Measurements from ENCODE around the gene BCL11A.

DNA sequence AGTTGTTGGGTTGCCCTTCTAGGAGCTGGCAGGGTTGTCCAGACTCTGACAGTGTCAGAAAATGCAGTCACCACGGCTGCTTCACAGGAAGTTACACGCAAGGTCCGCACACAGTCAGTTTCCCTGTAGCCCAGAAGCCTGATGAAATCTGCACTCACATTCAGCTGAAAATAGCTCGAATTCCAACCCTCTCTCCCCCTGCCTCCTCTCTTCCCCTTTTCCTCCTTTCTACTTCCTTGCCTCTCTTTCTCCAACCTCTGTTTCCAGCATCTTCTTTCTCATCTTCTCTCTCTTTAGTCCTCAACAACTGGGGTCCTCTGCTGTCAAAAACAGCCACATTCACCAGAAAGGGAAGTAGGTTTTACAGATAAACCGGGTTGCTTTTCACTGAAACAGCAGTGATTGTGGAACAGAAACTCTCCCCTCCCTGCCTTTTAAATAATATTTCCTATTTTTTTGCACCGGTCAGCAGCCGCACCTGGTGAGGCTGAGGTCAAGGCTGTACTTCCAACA, 69.3 kb downstream of the BCL11A start:
- TF ChIP-seq POLR2A (IDR thresholded peaks at IDR 0.05) (no peak), POLR2AphosphoS5 (IDR thresholded peaks at IDR 0.05) (no peak)
- TF ChIP-seq, protein P1, sequence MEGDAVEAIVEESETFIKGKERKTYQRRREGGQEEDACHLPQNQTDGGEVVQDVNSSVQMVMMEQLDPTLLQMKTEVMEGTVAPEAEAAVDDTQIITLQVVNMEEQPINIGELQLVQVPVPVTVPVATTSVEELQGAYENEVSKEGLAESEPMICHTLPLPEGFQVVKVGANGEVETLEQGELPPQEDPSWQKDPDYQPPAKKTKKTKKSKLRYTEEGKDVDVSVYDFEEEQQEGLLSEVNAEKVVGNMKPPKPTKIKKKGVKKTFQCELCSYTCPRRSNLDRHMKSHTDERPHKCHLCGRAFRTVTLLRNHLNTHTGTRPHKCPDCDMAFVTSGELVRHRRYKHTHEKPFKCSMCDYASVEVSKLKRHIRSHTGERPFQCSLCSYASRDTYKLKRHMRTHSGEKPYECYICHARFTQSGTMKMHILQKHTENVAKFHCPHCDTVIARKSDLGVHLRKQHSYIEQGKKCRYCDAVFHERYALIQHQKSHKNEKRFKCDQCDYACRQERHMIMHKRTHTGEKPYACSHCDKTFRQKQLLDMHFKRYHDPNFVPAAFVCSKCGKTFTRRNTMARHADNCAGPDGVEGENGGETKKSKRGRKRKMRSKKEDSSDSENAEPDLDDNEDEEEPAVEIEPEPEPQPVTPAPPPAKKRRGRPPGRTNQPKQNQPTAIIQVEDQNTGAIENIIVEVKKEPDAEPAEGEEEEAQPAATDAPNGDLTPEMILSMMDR (IDR thresholded peaks at IDR 0.05) = no peak
